K562 (cell line): Measurements from ENCODE around the gene BTG2. TPM values are rescaled to one million over a fixed set of nuclear protein-coding genes. Genes with fewer than 3 reads are reported as not detected.

Source experiments
- CCAR2 ChIP-seq: fragments of 200-400 bp; formaldehyde crosslinking; IDR thresholded peaks from 2 replicates; pipeline ENCODE4 v1.6.1; 2017; ENCODE audit warnings: mild to moderate bottlenecking, low read depth, low read length
- FOXP1 ChIP-seq: sonication (generic); formaldehyde crosslinking; IDR thresholded peaks from 2 replicates; pipeline ENCODE4 v1.8.0; 2022; ENCODE audit warnings: mild to moderate bottlenecking, missing genetic modification reagents
- GATAD2A ChIP-seq: fragments of 450-650 bp; IDR thresholded peaks from 2 replicates; pipeline ENCODE4 v1.6.1; 2017
- HDAC1 ChIP-seq, 2 experiments: fragments of 450-650 bp; IDR thresholded peaks; 2 replicates each; pipeline ENCODE4 v1.6.1; 2016 to 2017; ENCODE audit warnings: inconsistent platforms in 1 of 2, mild to moderate bottlenecking in 1 of 2, moderate library complexity in 1 of 2
- JUN ChIP-seq, 2 experiments: sonication (generic) in 1 of 2; formaldehyde crosslinking in 1 of 2; IDR thresholded peaks; 2 replicates each; pipeline versions ENCODE4 v1.6.1 to v1.8.0; 2012 to 2022; ENCODE audit warnings: borderline replicate concordance in 2 of 2, mild to moderate bottlenecking in 2 of 2, improper control_type of control experiment in 1 of 2, low read depth in 1 of 2, low read length in 1 of 2, missing genetic modification reagents in 1 of 2
- KAT8 ChIP-seq: fragments of 450-650 bp; IDR thresholded peaks from 2 replicates; pipeline ENCODE4 v1.6.1; 2016; ENCODE audit warnings: low read depth, mild to moderate bottlenecking
- MECOM ChIP-seq: fragments of 250-450 bp; sonication (Bioruptor Pico); IDR thresholded peaks from 2 replicates; pipeline ENCODE4 v1.8.0; 2022; ENCODE audit warnings: inconsistent platforms
- NR2C2 ChIP-seq, 2 experiments: fragments of 200-800 bp in 1 of 2; sonication (Bioruptor generic) in 1 of 2; sonication (generic) in 1 of 2; formaldehyde crosslinking in 1 of 2; IDR thresholded peaks; 2 replicates each; pipeline versions ENCODE4 v1.6.1 to v1.8.0; 2016 to 2022; ENCODE audit warnings: mild to moderate bottlenecking in 1 of 2, missing compliant biosample characterization in 1 of 2, missing genetic modification characterization in 1 of 2, missing genetic modification reagents in 1 of 2
- POLR3A ChIP-seq: IDR thresholded peaks from 2 replicates; pipeline ENCODE4 v1.6.1; 2011; ENCODE audit warnings: borderline replicate concordance, mild to moderate bottlenecking, moderate library complexity; ENCODE audit not compliant: insufficient read length, insufficient read depth; ENCODE audit errors: extremely low read depth
- PRPF4 ChIP-seq: fragments of 200-400 bp; formaldehyde crosslinking; IDR thresholded peaks from one replicate; pipeline ENCODE4 v1.6.1; 2017; ENCODE audit warnings: low read length, low read depth, mild to moderate bottlenecking; ENCODE audit not compliant: insufficient read depth, poor library complexity, severe bottlenecking
- RAD51 ChIP-seq: fragments of 450-650 bp; IDR thresholded peaks from 2 replicates; pipeline ENCODE4 v1.7.1; 2016; ENCODE audit warnings: low read depth, mild to moderate bottlenecking, borderline replicate concordance
- SNIP1 ChIP-seq: fragments of 450-650 bp; IDR thresholded peaks from 2 replicates; pipeline ENCODE4 v1.7.1; 2017; ENCODE audit warnings: low read depth, mild to moderate bottlenecking
- SP1 ChIP-seq: sonication (generic); formaldehyde crosslinking; IDR thresholded peaks from 2 replicates; pipeline ENCODE4 v1.8.1; 2022; ENCODE audit warnings: mild to moderate bottlenecking, missing genetic modification reagents
- TEAD2 ChIP-seq: fragments of 450-650 bp; IDR thresholded peaks from 2 replicates; pipeline ENCODE4 v1.6.1; 2016; ENCODE audit warnings: missing genetic modification characterization, control low read depth, missing compliant biosample characterization
- ZNF143 ChIP-seq: sonication (generic); formaldehyde crosslinking; IDR thresholded peaks from 2 replicates; pipeline ENCODE4 v1.9.0; 2022; ENCODE audit warnings: mild to moderate bottlenecking, missing genetic modification reagents
- ZNF707 ChIP-seq: fragments of 250-450 bp; sonication (Bioruptor Pico); conservative IDR thresholded peaks from 2 replicates; pipeline ENCODE4 v1.8.0; 2022; ENCODE audit warnings: inconsistent platforms, mild to moderate bottlenecking, moderate library complexity
- polyA plus RNA-seq, 8 experiments: library from polyadenylated mRNA; depleted of rRNA in 4 of 8; stranded (reverse) in 5 of 8; unstranded in 3 of 8; fragments of >200 nt; fragmentation: Nextera tagmentation in 2 of 8; fragmentation: Illumina TruSeq in 1 of 8; extraction: Ambion mirVana in 2 of 8; extraction: Trizol in 1 of 8; gene quantifications; 2 replicates each; pipeline versions ENCODE4 v1.2.1 to v1.2.3, GENCODE V29; 2011 to 2014; ENCODE audit warnings: inconsistent platforms in 1 of 8, missing spikeins in 1 of 8
- total RNA-seq, 7 experiments: library from RNA; depleted of rRNA in 6 of 7; stranded (reverse); fragments of >200 nt in 6 of 7; fragmentation: Illumina TruSeq in 2 of 7; extraction: Trizol in 2 of 7; gene quantifications; 2 replicates each; pipeline versions ENCODE4 v1.2.1 to v1.2.3, GENCODE V29; 2011 to 2021; ENCODE audit warnings: low replicate concordance in 1 of 7
- TF ChIP-seq, protein P1 (sequence below): fragments of 250-450 bp; sonication (Bioruptor Pico); IDR thresholded peaks from 2 replicates; pipeline ENCODE4 v1.6.1; 2021; ENCODE audit warnings: mild to moderate bottlenecking
- TF ChIP-seq, protein P2 (sequence below): fragments of 450-650 bp; formaldehyde crosslinking; conservative IDR thresholded peaks from 2 replicates; pipeline ENCODE4 v1.4.0; 2022; ENCODE audit warnings: mild to moderate bottlenecking, missing genetic modification characterization
- TF ChIP-seq, protein P3 (sequence below): sonication (generic); formaldehyde crosslinking; IDR thresholded peaks from 2 replicates; pipeline ENCODE4 v1.8.1; 2023; ENCODE audit warnings: mild to moderate bottlenecking, missing genetic modification reagents
- TF ChIP-seq, protein P4 (sequence below), 2 experiments: IDR thresholded peaks; 2 replicates each; pipeline ENCODE4 v1.6.1; 2012; ENCODE audit warnings: improper control_type of control experiment in 2 of 2, low read depth in 2 of 2, low read length in 2 of 2, borderline replicate concordance in 1 of 2
- TF ChIP-seq, protein P5 (sequence below): fragments of 450-650 bp; IDR thresholded peaks from 2 replicates; pipeline ENCODE4 v1.6.1; 2016

BTG2 gene
- total and polyA plus RNA-seq, 9 of the 15 experiments (the other 6 are each of a cell fraction or from before 2014, with no cell fraction given): 2.3 to 41.9 (median 8.7) TPM

DNA sequence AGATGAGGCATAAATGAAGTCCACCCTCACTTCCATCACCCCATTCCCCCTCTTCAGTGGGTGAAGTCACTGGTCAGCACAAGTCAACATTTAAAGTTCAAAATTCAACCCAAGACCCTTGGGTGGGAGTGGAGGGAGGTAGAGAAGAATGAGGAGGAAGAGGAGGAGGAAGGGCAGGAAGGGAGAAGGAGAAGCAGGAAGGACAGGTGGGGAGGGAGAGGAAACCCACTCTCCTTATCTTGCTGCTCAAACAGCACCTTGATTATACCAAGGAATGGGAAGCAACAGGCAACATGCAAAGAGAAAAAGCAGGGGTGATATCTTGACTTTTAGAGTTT is 4.0 kb upstream of the BTG2 start (continued):
- no peak for TF ChIP-seq TEAD2 (tag)
- TF ChIP-seq SNIP1: no peak
- TF ChIP-seq NR2C2 (CRISPR knock-in tag; IDR thresholded peaks at IDR 0.05): no peak
- TF ChIP-seq NR2C2 (tag; IDR thresholded peaks at IDR 0.05): no peak
- TF ChIP-seq SP1: no peak
- TF ChIP-seq, protein P1, sequence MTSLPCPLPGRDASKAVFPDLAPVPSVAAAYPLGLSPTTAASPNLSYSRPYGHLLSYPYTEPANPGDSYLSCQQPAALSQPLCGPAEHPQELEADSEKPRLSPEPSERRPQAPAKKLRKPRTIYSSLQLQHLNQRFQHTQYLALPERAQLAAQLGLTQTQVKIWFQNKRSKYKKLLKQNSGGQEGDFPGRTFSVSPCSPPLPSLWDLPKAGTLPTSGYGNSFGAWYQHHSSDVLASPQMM (CRISPR knock-in tag): no peak
- no peak for TF ChIP-seq FOXP1 (CRISPR knock-in tag)
- TF ChIP-seq, protein P2, sequence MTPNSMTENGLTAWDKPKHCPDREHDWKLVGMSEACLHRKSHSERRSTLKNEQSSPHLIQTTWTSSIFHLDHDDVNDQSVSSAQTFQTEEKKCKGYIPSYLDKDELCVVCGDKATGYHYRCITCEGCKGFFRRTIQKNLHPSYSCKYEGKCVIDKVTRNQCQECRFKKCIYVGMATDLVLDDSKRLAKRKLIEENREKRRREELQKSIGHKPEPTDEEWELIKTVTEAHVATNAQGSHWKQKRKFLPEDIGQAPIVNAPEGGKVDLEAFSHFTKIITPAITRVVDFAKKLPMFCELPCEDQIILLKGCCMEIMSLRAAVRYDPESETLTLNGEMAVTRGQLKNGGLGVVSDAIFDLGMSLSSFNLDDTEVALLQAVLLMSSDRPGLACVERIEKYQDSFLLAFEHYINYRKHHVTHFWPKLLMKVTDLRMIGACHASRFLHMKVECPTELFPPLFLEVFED (CRISPR knock-in tag): no peak
- TF ChIP-seq GATAD2A: peak; percentile 70; the same call in 1 of the 2 replicates
- no peak for TF ChIP-seq JUN (IDR thresholded peaks at IDR 0.05; ENCODE audit: borderline replicate concordance, low read depth, low read length)
- TF ChIP-seq JUN (CRISPR knock-in tag; IDR thresholded peaks at IDR 0.05; ENCODE audit: borderline replicate concordance): no peak
- TF ChIP-seq, protein P3, sequence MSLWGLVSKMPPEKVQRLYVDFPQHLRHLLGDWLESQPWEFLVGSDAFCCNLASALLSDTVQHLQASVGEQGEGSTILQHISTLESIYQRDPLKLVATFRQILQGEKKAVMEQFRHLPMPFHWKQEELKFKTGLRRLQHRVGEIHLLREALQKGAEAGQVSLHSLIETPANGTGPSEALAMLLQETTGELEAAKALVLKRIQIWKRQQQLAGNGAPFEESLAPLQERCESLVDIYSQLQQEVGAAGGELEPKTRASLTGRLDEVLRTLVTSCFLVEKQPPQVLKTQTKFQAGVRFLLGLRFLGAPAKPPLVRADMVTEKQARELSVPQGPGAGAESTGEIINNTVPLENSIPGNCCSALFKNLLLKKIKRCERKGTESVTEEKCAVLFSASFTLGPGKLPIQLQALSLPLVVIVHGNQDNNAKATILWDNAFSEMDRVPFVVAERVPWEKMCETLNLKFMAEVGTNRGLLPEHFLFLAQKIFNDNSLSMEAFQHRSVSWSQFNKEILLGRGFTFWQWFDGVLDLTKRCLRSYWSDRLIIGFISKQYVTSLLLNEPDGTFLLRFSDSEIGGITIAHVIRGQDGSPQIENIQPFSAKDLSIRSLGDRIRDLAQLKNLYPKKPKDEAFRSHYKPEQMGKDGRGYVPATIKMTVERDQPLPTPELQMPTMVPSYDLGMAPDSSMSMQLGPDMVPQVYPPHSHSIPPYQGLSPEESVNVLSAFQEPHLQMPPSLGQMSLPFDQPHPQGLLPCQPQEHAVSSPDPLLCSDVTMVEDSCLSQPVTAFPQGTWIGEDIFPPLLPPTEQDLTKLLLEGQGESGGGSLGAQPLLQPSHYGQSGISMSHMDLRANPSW (CRISPR knock-in tag): no peak
- TF ChIP-seq POLR3A: no peak
- TF ChIP-seq CCAR2: no peak
- TF ChIP-seq KAT8: no peak
- no peak for TF ChIP-seq MECOM (CRISPR knock-in tag)
- TF ChIP-seq RAD51: no peak
- peak in 1 of 2 experiments; percentile 52; a peak in 1 of 4 replicates for TF ChIP-seq HDAC1 (IDR thresholded peaks at IDR 0.05)
- TF ChIP-seq, protein P4, sequence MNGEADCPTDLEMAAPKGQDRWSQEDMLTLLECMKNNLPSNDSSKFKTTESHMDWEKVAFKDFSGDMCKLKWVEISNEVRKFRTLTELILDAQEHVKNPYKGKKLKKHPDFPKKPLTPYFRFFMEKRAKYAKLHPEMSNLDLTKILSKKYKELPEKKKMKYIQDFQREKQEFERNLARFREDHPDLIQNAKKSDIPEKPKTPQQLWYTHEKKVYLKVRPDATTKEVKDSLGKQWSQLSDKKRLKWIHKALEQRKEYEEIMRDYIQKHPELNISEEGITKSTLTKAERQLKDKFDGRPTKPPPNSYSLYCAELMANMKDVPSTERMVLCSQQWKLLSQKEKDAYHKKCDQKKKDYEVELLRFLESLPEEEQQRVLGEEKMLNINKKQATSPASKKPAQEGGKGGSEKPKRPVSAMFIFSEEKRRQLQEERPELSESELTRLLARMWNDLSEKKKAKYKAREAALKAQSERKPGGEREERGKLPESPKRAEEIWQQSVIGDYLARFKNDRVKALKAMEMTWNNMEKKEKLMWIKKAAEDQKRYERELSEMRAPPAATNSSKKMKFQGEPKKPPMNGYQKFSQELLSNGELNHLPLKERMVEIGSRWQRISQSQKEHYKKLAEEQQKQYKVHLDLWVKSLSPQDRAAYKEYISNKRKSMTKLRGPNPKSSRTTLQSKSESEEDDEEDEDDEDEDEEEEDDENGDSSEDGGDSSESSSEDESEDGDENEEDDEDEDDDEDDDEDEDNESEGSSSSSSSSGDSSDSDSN (IDR thresholded peaks at IDR 0.05; ENCODE audit: borderline replicate concordance in 1 of 2, low read depth in 2 of 2, low read length in 2 of 2): no peak
- no peak for TF ChIP-seq ZNF707 (CRISPR knock-in tag)
- no peak for TF ChIP-seq PRPF4
- no peak for TF ChIP-seq ZNF143 (CRISPR knock-in tag)
- TF ChIP-seq, protein P5, sequence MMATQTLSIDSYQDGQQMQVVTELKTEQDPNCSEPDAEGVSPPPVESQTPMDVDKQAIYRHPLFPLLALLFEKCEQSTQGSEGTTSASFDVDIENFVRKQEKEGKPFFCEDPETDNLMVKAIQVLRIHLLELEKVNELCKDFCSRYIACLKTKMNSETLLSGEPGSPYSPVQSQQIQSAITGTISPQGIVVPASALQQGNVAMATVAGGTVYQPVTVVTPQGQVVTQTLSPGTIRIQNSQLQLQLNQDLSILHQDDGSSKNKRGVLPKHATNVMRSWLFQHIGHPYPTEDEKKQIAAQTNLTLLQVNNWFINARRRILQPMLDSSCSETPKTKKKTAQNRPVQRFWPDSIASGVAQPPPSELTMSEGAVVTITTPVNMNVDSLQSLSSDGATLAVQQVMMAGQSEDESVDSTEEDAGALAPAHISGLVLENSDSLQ: no peak
